ENCODE measurements around the gene ROCK2. TPM values are rescaled to one million over a fixed set of nuclear protein-coding genes. Genes with fewer than 3 reads are reported as not detected.

ROCK2 gene
- total and polyA plus RNA-seq, 2 donors (not counting 1 experiment from before 2014, with no cell fraction given), result 2.3 to 30.2 TPM

DNA sequence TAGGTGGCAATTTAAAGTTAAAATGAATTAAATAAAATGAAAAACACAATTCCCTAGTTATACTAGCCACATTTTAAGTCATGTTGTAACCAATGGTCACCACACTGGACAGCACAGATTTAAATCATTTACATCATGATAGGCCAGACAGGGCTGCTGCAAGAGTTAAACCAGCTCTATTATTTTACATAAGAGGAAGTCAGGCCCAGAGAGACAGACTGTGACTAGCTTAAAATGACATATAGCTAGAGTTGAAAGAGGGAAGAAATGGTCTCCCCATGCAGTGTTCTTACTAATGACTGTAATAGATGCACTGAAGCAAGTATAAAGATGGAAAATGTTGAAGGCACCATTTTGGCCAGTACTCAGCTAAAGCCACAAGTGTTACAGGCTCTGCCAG is 119.5 kb downstream of the ROCK2 start:
- no peaks in the 10 kb centered on the region for H4K20me1 ChIP-seq (ENCODE audit: control insufficient read depth, insufficient read depth, low read length, poor library complexity, severe bottlenecking)
- peaks cover 0 to 1% (median 0%) of the 10 kb centered on the region in 3 donors for H3K9me3 ChIP-seq (ENCODE audit: control extremely low read depth in 1 of 3, control insufficient read depth in 2 of 3, insufficient read depth in 1 of 3, low read length in 2 of 3)
- H3K4me1 ChIP-seq (ENCODE audit: control insufficient read depth in 2 of 2, insufficient read depth in 2 of 2, low read length in 2 of 2), result no peaks in the 10 kb centered on the region
- H2AFZ ChIP-seq (ENCODE audit: insufficient read depth, low read depth, low read length, poor library complexity, severe bottlenecking), result no peak overlapping the region
- no peaks in the 10 kb centered on the region for H3K79me2 ChIP-seq (ENCODE audit: control insufficient read depth, insufficient read depth, low read length)
- H3K36me3 ChIP-seq (replicated peaks in 1 of 2; ENCODE audit: control extremely low read depth in 1 of 2, control insufficient read depth in 1 of 2, extremely low read depth in 1 of 2, insufficient read depth in 2 of 2, low read length in 1 of 2), result peaks cover 9 to 15% of the 10 kb centered on the region in 2 experiments
- H3K27ac Mint-ChIP-seq, result no peak overlapping the region
- TF ChIP-seq, protein P1, sequence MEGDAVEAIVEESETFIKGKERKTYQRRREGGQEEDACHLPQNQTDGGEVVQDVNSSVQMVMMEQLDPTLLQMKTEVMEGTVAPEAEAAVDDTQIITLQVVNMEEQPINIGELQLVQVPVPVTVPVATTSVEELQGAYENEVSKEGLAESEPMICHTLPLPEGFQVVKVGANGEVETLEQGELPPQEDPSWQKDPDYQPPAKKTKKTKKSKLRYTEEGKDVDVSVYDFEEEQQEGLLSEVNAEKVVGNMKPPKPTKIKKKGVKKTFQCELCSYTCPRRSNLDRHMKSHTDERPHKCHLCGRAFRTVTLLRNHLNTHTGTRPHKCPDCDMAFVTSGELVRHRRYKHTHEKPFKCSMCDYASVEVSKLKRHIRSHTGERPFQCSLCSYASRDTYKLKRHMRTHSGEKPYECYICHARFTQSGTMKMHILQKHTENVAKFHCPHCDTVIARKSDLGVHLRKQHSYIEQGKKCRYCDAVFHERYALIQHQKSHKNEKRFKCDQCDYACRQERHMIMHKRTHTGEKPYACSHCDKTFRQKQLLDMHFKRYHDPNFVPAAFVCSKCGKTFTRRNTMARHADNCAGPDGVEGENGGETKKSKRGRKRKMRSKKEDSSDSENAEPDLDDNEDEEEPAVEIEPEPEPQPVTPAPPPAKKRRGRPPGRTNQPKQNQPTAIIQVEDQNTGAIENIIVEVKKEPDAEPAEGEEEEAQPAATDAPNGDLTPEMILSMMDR (IDR thresholded peaks at IDR 0.05), result no peak
- no peak for TF ChIP-seq EZH2 (IDR thresholded peaks at IDR 0.05; ENCODE audit: borderline replicate concordance, insufficient read depth, low read depth, low read length, poor library complexity, severe bottlenecking)
- no peak overlapping the region for H3K4me3 ChIP-seq (ENCODE audit: control extremely low read depth in 1 of 5, extremely low read depth in 1 of 5, insufficient read depth in 1 of 5, low read depth in 2 of 5, low read length in 4 of 5)
- ATAC-seq (ENCODE audit: low read depth) (no peak), DNase-seq (peak; percentile 6)
- no peaks in the 10 kb centered on the region for H3K27me3 ChIP-seq (replicated peaks in 1 of 4; ENCODE audit: control extremely low read depth in 1 of 4, control insufficient read depth in 3 of 4, insufficient read depth in 4 of 4, low read length in 3 of 4)
- CTCF ChIA-PET, result interaction anchor here (0.9 kb wide), 1 partner anchor 92 kb away, joined by 3 read pairs; a partner anchor contains a TSS
- no peak overlapping the region for H3K4me3 Mint-ChIP-seq
- peaks cover 4% of the 10 kb centered on the region for H3K4me1 Mint-ChIP-seq
- no peak overlapping the region for H3K9ac ChIP-seq (ENCODE audit: low read length)
- H3K27me3 Mint-ChIP-seq, result no peaks in the 10 kb centered on the region
- POLR2A ChIA-PET, result no interaction called here
- H3K9me3 Mint-ChIP-seq (ENCODE audit: insufficient read depth), result no peaks in the 10 kb centered on the region
- no peak overlapping the region for H3K27ac ChIP-seq (ENCODE audit: low read length in 2 of 2)
- no peak overlapping the region for H3K4me2 ChIP-seq (replicated peaks; ENCODE audit: low read depth, low read length, poor library complexity, severe bottlenecking)
- intact Hi-C loops (cut with micrococcal nuclease), result no loop called here

DNA sequence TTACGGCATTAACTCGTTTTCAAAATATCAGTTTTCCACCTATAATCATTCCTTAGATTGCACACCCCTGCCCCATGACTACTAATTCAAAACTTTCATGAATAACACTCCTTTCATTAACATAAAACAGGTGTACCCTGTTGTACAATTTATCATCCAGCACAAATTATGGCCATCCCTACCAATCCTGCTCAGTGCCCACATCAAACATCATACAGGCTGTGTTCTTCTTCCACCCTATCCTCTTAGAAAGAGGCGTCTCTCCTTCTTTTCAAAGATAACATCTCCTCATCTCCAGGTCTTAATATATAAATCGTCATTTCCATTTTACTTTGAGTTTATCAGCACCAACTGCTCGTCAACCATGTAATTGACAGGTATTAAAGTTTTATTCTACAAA is 121.6 kb downstream of the ROCK2 start:
- Histone ChIP-seq H3K9me3 (ENCODE audit: control extremely low read depth in 1 of 3, control insufficient read depth in 2 of 3, insufficient read depth in 1 of 3, low read length in 2 of 3) (peaks cover 0 to 1% (median 0%) of the 10 kb centered on the region in 3 donors), H3K27me3 (replicated peaks in 1 of 4; ENCODE audit: control extremely low read depth in 1 of 4, control insufficient read depth in 3 of 4, insufficient read depth in 4 of 4, low read length in 3 of 4) (no peaks in the 10 kb centered on the region), H4K20me1 (ENCODE audit: control insufficient read depth, insufficient read depth, low read length, poor library complexity, severe bottlenecking) (no peaks in the 10 kb centered on the region), H3K36me3 (replicated peaks in 1 of 2; ENCODE audit: control extremely low read depth in 1 of 2, control insufficient read depth in 1 of 2, extremely low read depth in 1 of 2, insufficient read depth in 2 of 2, low read length in 1 of 2) (peaks cover 9 to 21% of the 10 kb centered on the region in 2 experiments), H3K79me2 (ENCODE audit: control insufficient read depth, insufficient read depth, low read length) (no peaks in the 10 kb centered on the region), H3K4me1 (ENCODE audit: control insufficient read depth in 2 of 2, insufficient read depth in 2 of 2, low read length in 2 of 2) (no peaks in the 10 kb centered on the region), H3K4me2 (replicated peaks; ENCODE audit: low read depth, low read length, poor library complexity, severe bottlenecking) (no peak overlapping the region), H3K27ac (ENCODE audit: low read length in 2 of 2) (no peak overlapping the region), H3K9ac (ENCODE audit: low read length) (no peak overlapping the region), H3K4me3 (ENCODE audit: control extremely low read depth in 1 of 5, extremely low read depth in 1 of 5, insufficient read depth in 1 of 5, low read depth in 2 of 5, low read length in 4 of 5) (no peak overlapping the region), H2AFZ (ENCODE audit: insufficient read depth, low read depth, low read length, poor library complexity, severe bottlenecking) (no peak overlapping the region)
- ChIA-PET CTCF (interaction anchor here (0.8 kb wide), 1 partner anchor 12 kb away, joined by 3 read pairs; no protein-coding TSS in a partner anchor), POLR2A (no interaction called here)
- TF ChIP-seq EZH2 (IDR thresholded peaks at IDR 0.05; ENCODE audit: borderline replicate concordance, insufficient read depth, low read depth, low read length, poor library complexity, severe bottlenecking), result no peak
- TF ChIP-seq, protein P1 (IDR thresholded peaks at IDR 0.05), result no peak
- Mint-ChIP-seq H3K27ac (no peak overlapping the region), H3K4me1 (peaks cover 4% of the 10 kb centered on the region), H3K4me3 (no peak overlapping the region), H3K27me3 (no peaks in the 10 kb centered on the region), H3K9me3 (ENCODE audit: insufficient read depth) (no peaks in the 10 kb centered on the region)
- WGBS (ENCODE audit: insufficient coverage), result 100% methylated on average over 2 of the region's 5 CpGs
- intact Hi-C loops (cut with micrococcal nuclease), result no loop called here
- no peak for DNase-seq
- no peak for ATAC-seq (ENCODE audit: low read depth)
